HG02884 (cell line): ENCODE data around the gene SNAP91.
"Not testable (repeated sequence)": the region's sequence is repeated elsewhere in the genome, so short reads cannot be mapped to it uniquely, and the experiment has no call there.

Source experiments
- ATAC-seq: cut with Tn5 transposase; IDR thresholded peaks from one replicate; pipeline ENCODE4 v1.9.1; 2021; ENCODE audit warnings: mild to moderate bottlenecking, moderate library complexity; ENCODE audit not compliant: unreplicated experiment

SNAP91 gene

DNA sequence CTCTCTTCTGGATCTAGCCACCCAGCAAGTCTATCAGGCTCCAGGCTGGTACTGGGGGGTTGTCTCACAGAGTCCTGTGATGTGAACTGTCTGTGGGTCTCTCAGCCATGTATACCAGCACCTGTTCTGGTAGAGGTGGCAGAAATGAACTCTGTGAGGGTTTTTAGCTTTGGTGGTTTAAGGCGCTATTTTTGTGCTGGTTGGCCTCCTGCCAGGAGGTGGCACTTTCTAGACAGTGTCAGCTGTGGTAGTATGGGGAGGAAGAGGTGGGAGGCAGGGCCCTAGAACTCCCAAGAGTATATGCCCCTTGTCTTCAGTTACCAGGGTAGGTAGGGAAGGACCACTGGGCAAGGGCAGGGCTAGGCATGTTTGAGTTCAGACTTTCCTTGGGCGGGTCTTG, 75.8 kb downstream of the SNAP91 start:
- ATAC-seq, result no peak

GRCh38 chr6:83629908-83630307, 79.0 kb downstream of the SNAP91 start:
- not testable (repeated sequence) for ATAC-seq

DNA sequence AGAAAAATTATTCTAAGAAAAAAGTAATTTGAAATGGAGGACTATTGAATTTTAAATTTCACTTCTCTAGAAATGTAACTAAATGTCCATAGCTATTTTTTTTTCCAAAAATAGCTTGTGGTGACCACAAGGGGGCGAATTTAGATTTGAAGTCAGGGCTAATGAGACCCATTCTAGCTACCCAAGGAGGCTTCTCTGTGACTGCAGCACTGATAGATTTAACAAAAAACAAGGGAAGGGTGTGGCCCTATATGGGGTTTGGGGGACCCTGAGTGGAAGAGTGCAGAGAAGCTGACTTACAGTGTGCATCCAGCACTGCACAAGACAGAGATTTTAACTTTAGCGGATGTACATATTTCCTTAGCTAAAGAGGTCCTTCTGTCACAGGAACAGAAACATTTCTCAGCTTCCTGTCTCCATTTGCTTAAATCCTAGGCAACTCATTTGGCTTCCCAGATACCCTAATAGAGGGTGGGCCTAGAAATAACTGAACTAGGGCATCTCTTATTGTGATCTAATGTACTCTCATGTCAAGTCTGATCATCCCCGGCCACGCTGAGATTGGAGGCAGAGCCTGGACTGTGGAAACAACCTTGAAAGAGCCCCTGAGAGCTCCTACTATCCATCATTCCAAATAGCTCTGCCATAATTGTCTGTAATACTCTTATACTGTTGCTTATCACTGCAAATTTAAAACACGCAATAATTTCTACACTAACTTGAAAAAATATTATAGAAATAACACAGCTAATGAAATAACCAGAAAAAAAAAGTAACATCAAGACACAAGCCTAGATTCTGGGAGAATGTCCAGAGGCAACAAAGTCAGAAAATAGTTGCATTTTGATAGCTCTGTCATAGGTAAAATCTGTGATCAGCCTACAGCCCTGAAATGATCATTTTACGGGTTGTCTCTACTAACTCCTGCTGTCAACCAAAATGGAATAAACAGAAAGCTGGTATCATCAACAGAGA, 93.6 kb downstream of the SNAP91 start:
- ATAC-seq, result peak; percentile 69

DNA sequence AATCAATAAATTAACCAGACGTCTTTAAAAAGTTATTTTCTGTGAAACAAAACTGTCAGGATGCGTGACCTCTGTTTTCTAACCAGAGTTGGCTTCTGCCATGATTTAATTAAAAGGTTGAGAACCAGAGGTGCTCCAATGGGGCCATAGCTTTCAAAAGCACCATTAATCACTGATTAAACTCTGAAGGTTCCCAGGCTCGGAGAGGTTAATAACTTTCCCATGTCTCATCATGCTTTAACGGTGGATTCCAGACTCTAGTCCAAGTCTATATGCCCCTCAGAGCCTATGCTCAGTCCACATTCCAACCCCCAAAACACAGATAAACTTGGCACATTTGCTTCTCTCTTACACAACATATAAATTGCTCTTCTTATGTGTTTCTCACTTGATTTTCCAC, 95.5 kb downstream of the SNAP91 start:
- no peak for ATAC-seq

- ATAC-seq, result no peak
Observed at GRCh38 chr6:83609248-83609647, 99.7 kb downstream of the SNAP91 start.

- no peak for ATAC-seq
Observed at GRCh38 chr6:83605517-83605916, 103.4 kb downstream of the SNAP91 start.

- no peak for ATAC-seq
Observed at GRCh38 chr6:83603551-83603950, 105.3 kb downstream of the SNAP91 start.

GRCh38 chr6:83601119-83601518, 107.8 kb downstream of the SNAP91 start:
- no peak for ATAC-seq

DNA sequence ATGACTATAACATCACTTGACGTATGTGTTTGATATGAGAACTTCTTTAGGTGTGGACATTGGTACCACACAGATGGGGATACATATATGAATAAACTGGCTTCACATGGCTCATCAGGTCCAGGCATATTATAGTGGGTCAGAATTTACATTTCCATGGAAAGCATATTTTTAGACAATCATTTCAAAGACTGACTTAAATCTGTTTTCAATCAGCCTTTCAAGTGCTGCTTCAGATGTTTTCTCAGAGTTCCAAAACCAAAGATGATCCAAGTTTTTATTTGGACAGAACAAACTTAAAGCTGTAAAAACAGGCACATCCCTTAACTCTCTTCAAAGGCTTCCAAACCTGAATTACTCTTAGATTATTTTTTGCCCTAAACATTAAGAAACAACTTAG, 108.4 kb downstream of the SNAP91 start:
- no peak for ATAC-seq

DNA sequence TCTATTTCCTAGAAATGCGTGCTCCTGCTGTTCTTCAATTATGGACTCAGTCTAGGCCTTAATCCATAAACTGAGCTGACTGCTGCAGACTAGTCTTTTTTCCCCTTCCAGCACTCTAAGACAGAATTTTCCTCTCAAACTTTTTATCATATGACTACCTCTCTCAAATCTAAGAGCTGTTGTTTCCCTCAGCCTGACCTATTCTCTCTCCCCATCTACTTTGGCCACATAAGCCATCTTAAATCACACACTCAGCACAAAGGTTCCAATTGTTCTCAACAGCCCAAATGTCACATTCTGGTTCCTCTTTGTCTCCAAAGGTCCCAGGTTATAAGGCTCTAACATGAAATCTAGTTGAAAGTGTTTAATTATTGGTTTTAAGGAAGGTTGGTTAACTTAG, 111.4 kb downstream of the SNAP91 start:
- no peak for ATAC-seq

GRCh38 chr6:83597051-83597450, 111.8 kb downstream of the SNAP91 start:
- no peak for ATAC-seq

- no peak for ATAC-seq
Observed at GRCh38 chr6:83594941-83595340, 114.0 kb downstream of the SNAP91 start.

GRCh38 chr6:83593395-83593785, 115.5 kb downstream of the SNAP91 start:
- ATAC-seq, result no peak

- ATAC-seq, result peak; percentile 97
Observed at GRCh38 chr6:83592770-83593394, 116.0 kb downstream of the SNAP91 start.

GRCh38 chr6:83590416-83590815, 118.5 kb downstream of the SNAP91 start:
- no peak for ATAC-seq

DNA sequence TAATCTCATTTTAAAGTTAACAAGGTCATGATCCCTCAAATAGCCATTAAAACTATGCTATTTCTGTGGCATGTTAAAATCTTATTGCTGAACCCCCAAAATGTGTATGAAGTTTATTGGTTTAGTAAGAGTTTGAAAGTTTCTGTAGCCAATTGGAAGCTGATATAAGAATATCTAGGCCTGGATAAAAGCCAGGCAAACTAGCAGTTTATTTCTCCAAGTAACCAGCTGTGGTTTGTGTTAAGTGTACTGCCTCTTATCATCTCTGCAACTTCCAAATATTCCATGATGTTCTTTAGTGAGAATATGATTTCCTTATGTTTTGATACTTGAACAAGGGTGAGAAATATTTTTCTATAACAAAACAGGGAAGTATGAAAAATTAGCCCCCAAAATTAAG, 119.8 kb downstream of the SNAP91 start:
- no peak for ATAC-seq

DNA sequence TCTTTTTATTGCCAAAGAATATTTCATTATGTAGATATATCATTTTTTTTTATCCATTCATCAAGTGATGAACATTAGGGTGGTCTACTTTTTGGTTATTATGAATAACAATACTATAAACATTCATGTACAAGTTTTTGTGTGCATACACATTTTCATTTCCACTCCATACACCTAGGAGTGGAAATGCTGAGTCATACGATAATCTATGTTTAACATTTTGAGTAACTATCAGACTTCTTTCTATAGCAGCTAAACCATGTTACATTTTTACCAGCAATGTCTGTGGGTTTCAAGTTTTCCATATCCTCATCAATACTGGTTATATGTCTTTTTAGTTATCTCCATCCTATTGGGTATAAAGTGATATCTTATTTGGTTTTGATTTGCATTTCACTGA, 130.8 kb downstream of the SNAP91 start:
- no peak for ATAC-seq

DNA sequence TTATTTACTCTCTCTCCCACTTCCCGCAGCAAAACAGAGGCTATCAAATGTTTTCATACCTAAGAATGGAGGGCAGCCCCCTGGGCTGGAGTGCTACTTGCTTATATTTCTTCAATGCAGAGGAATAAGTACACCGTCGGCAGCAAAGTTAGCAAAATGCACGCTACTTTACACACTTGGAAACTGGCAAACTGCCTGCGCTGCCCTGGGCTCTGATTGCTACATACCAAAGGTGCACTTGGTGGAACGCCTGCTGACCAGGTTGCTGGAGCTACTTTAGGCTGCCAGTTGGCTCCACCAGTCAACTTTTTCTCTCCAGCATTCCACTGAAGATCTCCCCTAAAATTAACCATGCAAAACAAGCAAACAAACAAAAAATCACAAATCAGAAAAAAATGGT, 134.1 kb downstream of the SNAP91 start:
- ATAC-seq, result no peak

- ATAC-seq, result not testable (repeated sequence)
Observed at GRCh38 chr6:83571663-83572185, 137.2 kb downstream of the SNAP91 start.

- no peak for ATAC-seq
Observed at GRCh38 chr6:83558975-83559374, 149.9 kb downstream of the SNAP91 start.

- no peak for ATAC-seq
Observed at GRCh38 chr6:83556871-83557270, 152.0 kb downstream of the SNAP91 start.

DNA sequence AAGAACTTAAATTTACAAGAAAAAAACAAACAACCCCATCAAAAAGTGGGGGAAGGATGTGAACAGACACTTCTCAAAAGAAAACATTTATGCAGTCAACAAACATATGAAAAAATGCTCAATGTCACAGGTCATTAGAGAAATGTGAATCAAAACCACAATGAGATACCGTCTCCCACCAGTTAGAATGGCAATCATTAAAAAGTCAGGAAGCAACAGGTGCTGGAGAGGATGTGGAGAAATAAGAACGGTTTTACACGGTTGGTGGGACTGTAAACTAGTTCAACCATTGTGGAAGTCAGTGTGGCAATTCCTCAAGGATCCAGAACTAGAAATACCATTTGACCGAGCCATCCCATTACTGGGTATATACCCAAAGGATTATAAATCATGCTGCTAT, 157.2 kb downstream of the SNAP91 start:
- not testable (repeated sequence) for ATAC-seq
